Left cardiac atrium (tissue), 4 donors: ENCODE measurements around the gene FKBP4. TPM values are rescaled to one million over a fixed set of nuclear protein-coding genes. Genes with fewer than 3 reads are reported as not detected.
"Not testable (repeated sequence)": the region's sequence is repeated elsewhere in the genome, so short reads cannot be mapped to it uniquely, and the experiment has no call there.

Experiments used
- ATAC-seq, 2 donors: fragments of 200-7000 bp; cut with Tn5 transposase; one replicate each; pipeline ENCODE4 v1.9.1; 2020; ENCODE audit warnings: mild to moderate bottlenecking in 2 of 2, moderate library complexity in 2 of 2
- DNase-seq: peaks from one replicate; pipeline ENCODE4 v3.0.0-alpha.2; 2020
- intact Hi-C, 2 donors: fragments of 100-400 bp; cut with DNase I; formaldehyde crosslinking; loops; one replicate each; pipeline versions ENCODE4 v1.14.1 to v1.15.1; 2022 to 2023
- long read RNA-seq: library from polyadenylated mRNA; unstranded; transcript quantifications from one replicate; pipeline ENCODE4 v2.0.0, GENCODE V29; 2021
- total RNA-seq, 2 donors: library from RNA; stranded (reverse); fragmentation: NEBNext Ultra II Directional; extraction: Animal tissue kit (Norgen Biotek cat#: 25700); gene quantifications; one replicate each; pipeline ENCODE4 v1.2.1, GENCODE V29; 2021
- donor health status: DM: no; HTN: yes; CAD: no.
- donor health status: DM: no; HTN: yes; CAD: no; lungs with severe emphysema.
- donor health status: DM: yes; HTN: yes; CAD: no.
- donor health status: Dilated cardiomyopathy.

FKBP4 gene
- 10 to 100 TPM; 38.5 to 61.4 TPM for total RNA-seq
- long read RNA-seq, transcript FKBP4-201 (10 exons, 3,732 nt), result major isoform, 66 of 75 reads
- long read RNA-seq, partial matches to known transcripts, result 8 of 75 reads
- long read RNA-seq, other reads (novel, unspliced or antisense), result 1 of 75 reads

- peak; percentile 94 to 95 for ATAC-seq
- DNase-seq, result peak; percentile 92
- intact Hi-C loops, result no loop called here
Observed at GRCh38 chr12:2794736-2795289, at the start of gene FKBP4. FKBP4 (plus strand) TSS chr12:2794970; CDS start chr12:2795140, 170 bp downstream.

DNA sequence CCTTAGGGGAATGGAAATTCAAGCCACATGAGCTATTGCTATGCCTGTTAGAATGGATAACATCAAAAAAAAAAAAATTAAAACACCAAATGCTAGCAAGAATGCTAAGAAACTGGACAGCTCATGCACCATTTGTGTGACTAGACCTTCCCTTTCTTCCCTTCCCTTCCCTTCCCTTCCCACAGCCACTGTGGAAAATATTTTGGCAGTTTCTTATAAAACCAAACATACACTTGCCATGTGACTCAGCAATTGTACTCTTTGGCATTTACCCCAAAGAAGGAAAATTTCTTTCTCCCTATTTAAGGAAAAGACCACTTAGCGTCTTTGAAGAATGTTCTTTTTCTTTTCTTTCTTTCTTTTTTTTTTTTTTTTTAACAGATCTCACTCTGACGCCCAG lies 49.1 kb upstream of the FKBP4 start:
- no peak for DNase-seq
- intact Hi-C loops, result no loop called here
- no peak for ATAC-seq

GRCh38 chr12:2749580-2749979 lies 45.2 kb upstream of the FKBP4 start:
- intact Hi-C loops, result no loop called here
- DNase-seq (no peak), ATAC-seq (no peak)

GRCh38 chr12:2750185-2750584 lies 44.6 kb upstream of the FKBP4 start:
- intact Hi-C loops, result no loop called here
- DNase-seq (no peak), ATAC-seq (no peak)

DNA sequence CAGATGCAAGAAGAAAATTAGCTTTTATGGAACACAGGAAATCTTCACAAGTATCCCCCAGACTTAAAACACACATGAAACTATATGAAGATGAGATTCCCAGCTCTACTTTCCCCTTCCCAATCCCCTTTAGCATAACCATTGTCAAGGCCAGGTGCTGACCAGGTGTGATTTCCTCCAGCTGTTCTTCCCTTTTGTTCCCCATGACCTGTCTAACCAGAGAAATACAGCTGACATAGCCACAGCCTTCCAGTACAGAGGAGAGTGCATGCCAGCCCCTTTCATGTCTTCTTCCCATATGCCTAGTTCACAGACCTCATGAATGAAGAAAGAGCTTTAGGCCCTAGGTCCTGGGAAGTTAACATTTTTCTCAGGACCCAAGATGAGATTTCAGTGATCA lies 43.5 kb upstream of the FKBP4 start:
- ATAC-seq (no peak), DNase-seq (no peak)
- intact Hi-C loops, result no loop called here

DNA sequence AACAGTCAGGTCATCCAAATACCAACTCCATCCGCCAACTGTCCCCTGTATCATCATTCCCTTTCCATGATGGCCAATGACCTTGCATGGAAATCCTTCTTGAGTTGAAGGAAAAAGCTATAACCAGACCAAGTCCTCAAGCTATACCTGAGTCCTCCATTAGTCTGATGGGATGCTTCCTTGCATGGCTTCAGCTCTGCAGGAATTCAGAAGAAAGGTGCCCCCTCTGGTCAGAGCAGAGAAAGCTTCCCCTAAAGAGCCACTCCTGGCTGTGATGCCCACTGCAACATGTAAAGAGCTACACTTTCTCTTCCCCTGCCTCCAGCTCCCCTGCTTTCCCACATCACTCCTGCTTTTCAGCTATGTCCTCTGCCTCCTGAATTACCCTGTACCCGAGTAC lies 43.1 kb upstream of the FKBP4 start:
- ATAC-seq (no peak), DNase-seq (no peak)
- intact Hi-C loops, result no loop called here

DNA sequence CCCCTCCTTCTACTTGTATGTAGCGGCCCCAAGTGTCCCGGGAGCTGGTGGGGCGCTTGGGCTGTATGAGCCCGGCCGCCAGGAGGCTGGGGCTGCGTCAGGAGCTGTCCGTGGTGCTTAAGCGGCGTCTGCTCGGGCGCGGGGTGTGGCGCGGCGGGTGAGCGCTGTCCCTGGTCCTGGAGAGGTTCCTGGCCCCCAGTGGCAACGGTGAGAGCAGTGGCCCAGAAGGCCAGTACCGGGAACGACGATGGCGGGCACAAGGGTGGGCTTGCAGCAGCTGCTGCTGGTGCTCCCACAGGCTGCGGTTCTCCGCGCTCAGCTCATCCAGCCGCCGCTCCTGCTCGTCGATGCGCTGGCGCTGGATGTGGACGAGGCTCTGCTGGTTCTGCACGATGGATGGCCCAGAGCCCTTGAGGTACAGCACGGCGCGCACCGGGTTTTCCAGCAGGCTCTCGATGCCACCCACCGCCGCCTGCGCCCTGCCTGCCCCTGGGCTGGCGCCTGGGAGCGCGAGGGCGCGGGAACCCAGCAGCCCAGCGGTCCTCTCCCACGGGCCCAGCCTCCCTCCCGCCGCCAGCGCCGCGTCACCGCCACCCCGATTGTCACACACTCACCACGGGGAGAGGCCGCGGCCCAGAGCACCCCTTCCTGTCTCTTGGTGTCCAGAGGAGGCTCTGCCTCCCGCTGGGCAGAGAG lies 41.9 kb upstream of the FKBP4 start:
- intact Hi-C loops, result no loop called here
- peak; percentile 79 for DNase-seq
- peak; percentile 99 for ATAC-seq

DNA sequence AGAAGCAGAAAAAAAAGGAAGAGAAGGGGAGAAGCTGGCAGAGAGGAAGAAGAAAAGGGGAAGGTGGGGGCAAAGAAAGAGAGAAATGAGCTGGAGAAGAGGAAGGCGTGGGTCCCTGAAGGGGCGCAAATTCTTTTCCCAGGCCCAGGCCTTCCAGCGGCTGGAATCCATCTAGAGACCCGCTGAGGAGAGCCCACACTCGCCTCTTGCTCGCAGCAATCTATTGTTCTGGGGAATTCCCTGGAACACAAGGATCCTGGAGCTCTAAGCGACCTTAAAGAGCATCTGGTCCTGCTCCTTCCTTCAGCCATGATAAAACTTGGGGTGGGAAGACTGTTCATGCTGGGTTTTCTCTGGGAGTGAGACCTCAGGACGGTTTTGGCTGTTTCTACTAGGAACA lies 41.2 kb upstream of the FKBP4 start:
- intact Hi-C loops, result no loop called here
- DNase-seq (no peak), ATAC-seq (no peak)

DNA sequence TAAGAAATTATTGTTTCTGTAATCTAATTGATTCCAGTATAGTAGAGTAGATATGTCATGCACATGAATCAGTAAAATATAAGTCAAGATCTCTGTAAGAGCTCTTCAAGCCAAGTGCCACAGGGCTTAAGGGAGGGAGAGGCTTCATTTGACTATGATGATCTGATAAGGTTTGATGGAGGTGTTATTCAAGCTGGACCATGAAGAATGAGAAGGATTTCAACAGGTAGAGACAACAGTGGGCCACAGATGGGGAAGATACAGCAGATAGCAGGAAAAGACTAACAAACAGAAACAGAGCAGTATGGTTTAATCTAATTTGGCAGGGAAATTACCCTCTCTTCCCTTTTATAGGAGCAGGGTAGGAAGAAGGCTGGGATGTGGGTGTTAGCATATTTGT lies 40.6 kb upstream of the FKBP4 start:
- intact Hi-C loops, result no loop called here
- ATAC-seq (no peak), DNase-seq (no peak)

DNA sequence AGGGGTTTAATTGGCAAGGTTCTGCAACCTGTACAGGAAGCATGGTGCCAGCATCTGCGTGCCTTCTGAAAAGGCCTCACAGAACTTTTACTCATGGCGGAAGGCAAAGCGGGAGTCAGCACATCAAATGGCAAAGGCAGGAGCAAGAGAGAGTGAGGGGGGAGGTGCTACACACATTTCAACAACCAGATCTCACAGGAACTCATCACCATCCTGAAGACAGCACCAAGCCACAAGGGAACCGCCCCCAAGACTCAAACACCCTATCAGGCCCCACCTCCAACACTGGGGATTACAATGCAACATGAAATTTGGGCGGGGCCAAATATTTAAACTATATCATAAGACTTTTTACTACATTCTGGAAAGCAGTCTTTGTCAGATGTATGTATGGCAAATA lies 38.0 kb upstream of the FKBP4 start:
- ATAC-seq, result no peak
- intact Hi-C loops, result no loop called here
- DNase-seq, result no peak

DNA sequence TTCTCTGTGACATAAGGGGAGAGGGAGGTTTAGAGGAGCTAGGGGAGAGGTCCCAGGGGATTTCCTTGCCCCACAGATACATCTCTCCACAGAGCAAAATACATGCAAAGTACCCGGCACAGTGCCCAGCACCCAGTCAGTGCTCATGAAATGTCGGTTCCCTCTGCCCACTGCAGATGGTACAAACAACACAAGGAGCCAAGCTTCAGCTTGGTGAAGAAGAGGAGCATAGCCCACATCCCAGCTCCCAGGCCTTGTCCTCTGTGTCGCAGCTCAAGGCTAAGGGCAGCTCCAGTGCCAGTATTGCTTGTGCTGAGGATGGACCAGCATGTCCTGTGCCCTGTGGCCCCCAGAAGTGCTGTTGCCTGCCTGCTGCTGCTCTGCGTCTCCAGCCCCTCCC lies 35.0 kb upstream of the FKBP4 start:
- intact Hi-C loops, result no loop called here
- ATAC-seq, result no peak
- DNase-seq, result no peak

DNA sequence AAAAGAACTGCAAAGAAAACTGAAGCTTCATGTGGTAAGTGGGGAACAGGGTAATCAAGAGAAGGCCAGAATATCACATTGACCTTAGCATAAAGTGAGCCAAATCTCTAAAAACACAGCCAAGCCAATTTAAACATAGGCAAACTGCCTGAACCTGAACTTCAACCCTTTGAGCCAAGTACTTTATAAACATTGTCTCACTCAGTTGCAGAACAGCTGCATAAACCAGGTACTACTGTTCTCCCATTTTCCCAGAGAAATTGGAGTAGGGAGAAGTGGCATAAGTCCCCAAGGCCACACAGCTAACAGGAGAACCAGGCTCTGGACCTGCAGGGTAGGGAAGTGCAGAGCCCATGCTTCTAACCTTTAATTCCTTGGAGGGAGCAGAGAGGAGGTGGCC lies 30.4 kb upstream of the FKBP4 start:
- intact Hi-C loops, result no loop called here
- ATAC-seq (no peak), DNase-seq (no peak)

DNA sequence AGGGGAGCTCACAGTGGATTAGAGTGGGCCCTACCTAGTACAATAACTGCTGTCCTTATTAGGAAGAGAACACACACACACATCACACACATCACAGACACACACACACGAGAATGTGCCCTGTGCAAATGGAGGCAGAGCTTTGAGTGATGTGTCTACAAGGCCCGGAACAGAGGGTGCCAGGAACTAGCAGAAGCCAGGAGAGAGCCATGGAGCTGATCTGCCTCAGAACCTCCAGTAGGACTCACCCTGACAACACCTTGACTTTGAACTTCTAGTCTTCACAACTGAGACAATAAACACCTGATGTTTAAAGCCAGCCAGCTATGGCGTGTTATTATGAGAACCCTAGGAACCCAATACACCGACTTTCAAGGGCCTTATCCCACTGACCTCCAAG lies 29.7 kb upstream of the FKBP4 start:
- intact Hi-C loops, result no loop called here
- ATAC-seq, result no peak
- no peak for DNase-seq

DNA sequence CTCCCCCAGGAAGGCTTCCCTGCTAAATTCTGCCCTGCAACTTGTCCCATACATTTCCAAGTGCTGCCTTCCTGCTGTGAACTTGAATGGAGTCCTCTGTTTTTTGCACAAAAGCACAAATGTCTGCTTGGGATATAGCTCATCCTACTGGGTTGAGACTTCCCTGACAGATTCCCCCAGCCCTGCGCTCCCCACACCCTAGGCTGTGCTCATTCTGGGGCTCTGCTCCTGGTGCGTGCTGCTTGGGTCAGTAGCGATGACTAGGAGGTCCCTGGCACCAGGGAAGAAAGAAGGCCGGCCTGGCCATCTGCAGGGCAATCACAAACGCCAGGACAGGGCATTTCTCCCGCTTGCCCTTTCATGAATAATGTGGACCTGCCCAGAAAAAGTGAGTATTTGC lies 29.2 kb upstream of the FKBP4 start:
- ATAC-seq (no peak), DNase-seq (no peak)
- intact Hi-C loops, result no loop called here

DNA sequence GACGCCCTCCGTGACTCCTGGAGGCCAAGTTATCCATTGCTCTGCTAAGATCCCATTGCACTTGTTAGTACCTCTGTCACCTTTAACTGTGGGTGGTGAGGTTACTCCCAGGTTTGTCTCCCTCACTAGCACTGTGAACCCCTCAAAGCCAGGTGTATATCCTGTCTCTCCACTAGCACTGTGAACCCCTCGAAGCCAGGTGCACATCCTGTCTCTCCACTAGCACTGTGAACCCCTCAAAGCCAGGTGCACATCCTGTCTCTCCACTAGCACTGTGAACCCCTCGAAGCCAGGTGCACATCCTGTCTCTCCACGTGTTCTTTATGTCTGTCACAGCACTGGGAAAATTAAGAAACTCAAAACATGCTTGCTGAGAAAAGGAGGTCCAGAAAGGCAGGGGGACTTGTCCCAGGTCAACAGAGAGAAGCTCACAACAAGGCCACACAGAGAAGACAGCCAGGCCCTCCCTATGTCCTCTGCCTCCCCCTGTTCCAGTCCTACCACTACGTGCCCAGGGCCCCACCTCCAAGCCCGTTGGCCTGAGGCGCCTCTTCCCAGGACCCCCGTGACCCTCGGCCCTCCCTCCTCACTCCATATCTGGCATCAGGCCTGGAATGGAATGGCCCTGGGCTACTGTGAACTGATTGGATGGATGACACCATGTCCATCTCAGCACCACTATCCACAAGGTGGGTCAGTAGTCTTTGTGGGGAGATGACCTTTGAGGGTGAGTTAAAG lies 26.4 kb upstream of the FKBP4 start:
- intact Hi-C loops, result no loop called here
- ATAC-seq (no peak), DNase-seq (no peak)

DNA sequence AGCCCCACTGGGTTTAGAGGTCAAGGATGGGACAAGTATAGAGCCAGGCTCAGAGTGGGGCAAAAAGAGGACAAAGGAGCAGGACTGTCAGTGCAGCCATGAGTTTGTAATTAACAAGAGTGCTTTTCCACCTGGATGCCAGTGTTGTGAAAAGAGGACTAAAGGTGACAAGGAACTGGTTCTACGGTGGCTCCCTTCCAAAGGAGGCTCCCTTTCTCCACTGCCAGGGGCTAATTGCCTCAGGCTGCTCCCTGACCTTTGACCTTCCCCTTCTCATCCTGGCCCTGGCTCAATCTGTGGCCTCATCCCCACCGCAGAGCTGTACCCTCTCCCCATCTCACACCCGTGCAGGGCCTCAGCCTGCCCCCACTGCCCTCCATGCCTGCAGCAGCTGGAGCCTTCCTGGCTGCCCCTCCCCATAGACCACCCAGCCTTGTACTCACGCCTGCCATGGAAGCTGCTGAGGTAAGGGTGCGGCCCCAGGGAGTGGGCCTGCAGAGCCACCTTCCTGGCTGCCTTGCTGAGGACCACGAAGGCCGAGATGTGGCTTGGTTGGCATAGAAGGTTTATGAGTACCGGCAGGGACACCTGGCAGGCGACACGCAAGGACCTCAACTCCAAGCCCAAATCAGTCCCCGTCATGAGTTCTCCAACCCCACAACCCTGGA lies 24.8 kb upstream of the FKBP4 start:
- DNase-seq (no peak), ATAC-seq (no peak)
- intact Hi-C loops, result no loop called here

GRCh38 chr12:2770544-2770943 lies 24.2 kb upstream of the FKBP4 start:
- ATAC-seq, intact Hi-C loops: not testable (repeated sequence)

DNA sequence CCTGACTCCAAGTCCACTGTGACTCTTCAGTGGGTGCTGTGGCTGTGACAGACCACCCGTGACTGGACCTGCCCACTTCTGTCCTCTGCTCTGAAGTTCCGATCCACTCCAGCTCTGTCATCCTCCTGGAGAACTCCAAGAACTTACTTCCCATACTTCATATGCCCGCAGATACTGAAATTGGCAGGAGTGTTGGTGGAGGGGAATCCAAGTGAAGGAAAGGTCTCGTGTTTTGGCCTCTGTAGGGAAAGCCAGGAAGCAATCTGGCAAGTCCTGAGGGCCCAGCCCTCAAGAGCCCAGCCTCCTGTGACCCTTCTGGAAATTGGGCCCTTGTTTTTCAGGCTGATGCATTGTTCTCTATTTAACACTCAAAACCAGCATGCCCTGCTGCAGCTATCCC lies 22.4 kb upstream of the FKBP4 start:
- no peak for DNase-seq
- intact Hi-C loops, result no loop called here
- ATAC-seq, result peak in 1 of 2 donors; percentile 38

More at GRCh38 chr12:2770544-2770943, 24.2 kb upstream of the FKBP4 start:
- DNase-seq, result not testable (repeated sequence)

DNA sequence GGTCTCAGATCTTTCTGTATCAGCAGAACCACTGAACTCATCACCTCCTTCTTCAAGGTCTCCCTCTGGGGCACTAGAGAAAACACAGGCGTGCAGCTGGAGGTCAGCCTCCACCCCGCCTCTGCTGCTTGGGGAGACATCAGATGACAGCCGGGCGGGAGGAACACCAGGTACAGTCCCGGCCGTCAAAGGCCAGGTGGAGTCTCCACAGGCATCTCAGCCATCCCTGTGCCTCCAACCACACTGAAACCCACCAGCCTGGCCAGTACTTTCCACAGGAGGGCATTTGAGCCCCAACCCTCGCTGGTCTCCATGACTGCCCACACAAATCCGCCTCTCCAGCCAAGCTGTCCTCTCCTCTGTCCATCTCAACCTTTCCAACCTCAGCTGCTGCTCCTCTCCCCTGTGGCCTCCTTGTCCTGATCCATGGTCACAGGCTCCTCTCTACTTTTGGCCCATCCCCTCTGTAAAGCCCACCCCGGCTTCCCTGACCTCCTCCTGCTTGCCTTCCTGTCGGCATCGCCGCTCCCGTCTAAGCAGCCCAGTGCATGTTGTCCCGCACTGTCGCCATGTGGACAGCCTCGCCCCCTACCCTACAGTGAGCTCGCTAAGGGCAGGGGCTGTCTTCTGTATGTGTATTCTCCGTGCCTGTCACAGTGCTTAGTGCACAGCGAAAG lies 21.4 kb upstream of the FKBP4 start:
- intact Hi-C loops, result no loop called here
- ATAC-seq, result no peak
- no peak for DNase-seq
